ENCODE data around the gene FAM186B. TPM values are rescaled to one million over a fixed set of nuclear protein-coding genes. Genes with fewer than 3 reads are reported as not detected.

Gene FAM186B
- total RNA-seq, 1 experiment from 2014 or later: 0.42 TPM

DNA sequence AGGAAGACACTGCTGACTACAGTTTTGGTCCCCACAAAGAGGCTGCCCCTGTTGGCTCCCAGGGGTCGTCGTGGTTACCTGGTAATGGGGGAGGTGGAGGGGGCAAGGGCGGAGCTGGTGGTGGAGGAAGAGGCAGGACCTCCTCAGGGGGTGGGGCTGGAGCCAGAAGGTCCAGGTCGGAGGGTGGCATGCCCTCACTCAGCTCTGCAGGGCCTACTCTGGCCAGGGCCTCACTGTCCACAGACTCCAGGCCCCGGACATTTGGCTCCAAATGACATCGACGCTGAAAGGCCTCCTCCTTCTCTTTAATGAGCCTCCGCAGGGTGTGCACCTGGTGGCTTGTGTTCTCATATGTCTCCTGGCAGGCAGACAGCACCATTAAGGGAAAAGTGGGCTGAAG is 46.4 kb upstream of the FAM186B start:
- Histone ChIP-seq H3K36me3 (ENCODE audit: control insufficient read depth in 1 of 2, insufficient read depth in 2 of 2, low read length in 2 of 2) (no peaks in the 10 kb centered on the region), H3K4me1 (ENCODE audit: control insufficient read depth in 1 of 2, insufficient read depth in 2 of 2, low read length in 2 of 2) (peaks cover 0 to 4% of the 10 kb centered on the region in 2 experiments; a peak in 2 of 4 replicates), H3K9me2 (ENCODE audit: insufficient read depth) (no peaks in the 10 kb centered on the region), H3K27ac (ENCODE audit: low read depth, low read length) (no peak overlapping the region), H3K4me3 (replicated peaks in 1 of 2; ENCODE audit: low read depth in 1 of 2, low read length in 2 of 2) (no peak overlapping the region), H3K79me2 (ENCODE audit: insufficient read depth, low read length) (no peaks in the 10 kb centered on the region), H2AFZ (ENCODE audit: low read depth, low read length, poor library complexity, severe bottlenecking) (no peak overlapping the region), H3K9ac (ENCODE audit: low read length) (no peak overlapping the region), H3K27me3 (ENCODE audit: insufficient read depth, low read length) (no peaks in the 10 kb centered on the region), H4K20me1 (ENCODE audit: insufficient read depth) (no peaks in the 10 kb centered on the region), H3K9me3 (ENCODE audit: control insufficient read depth in 1 of 2, insufficient read depth in 1 of 2, low read depth in 1 of 2, low read length in 2 of 2) (no peaks in the 10 kb centered on the region), H3K4me2 (ENCODE audit: low read length) (no peak overlapping the region)
- ChIA-PET CTCF (no interaction called here), POLR2A (no interaction called here), RAD21 (ENCODE audit: low non-redundant PET in 1 of 2, low total read pairs in 2 of 2, uncharacterized antibody in 2 of 2, unreplicated experiment in 2 of 2) (no interaction called here)
- no TSS peak for BruUV-seq (replicated peaks)
- DNase-seq (ENCODE audit: low read depth, low spot score) (no peak), ATAC-seq (no peak)
- TF ChIP-seq SP1 (IDR thresholded peaks at IDR 0.05; ENCODE audit: low read depth): no peak
- no peak for TF ChIP-seq TCF7L2 (IDR thresholded peaks at IDR 0.05; ENCODE audit: borderline replicate concordance, extremely low read depth, insufficient read depth, insufficient read length)
- intact Hi-C loops (cut with micrococcal nuclease): no loop called here

DNA sequence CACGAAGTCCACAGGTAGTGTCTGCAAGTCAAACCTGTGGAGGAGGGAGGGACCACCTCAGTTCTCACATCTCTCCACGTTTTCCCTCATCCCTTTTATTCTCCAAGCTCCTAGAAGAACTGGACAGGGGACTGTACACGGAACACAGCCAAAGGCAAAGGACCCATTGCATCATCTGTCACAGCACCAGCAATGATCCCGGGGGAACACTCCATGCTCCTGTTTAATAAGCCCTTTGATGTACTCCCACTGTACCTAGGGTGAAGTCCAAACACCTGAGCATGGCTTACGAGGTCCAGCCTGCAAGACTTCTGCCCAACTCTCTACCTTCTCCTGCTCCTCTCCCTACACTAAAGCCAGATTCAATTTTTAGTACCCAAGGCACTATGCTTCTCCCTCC is 44.5 kb upstream of the FAM186B start:
- no peak overlapping the region for H3K9ac ChIP-seq (ENCODE audit: low read length)
- no peaks in the 10 kb centered on the region for H3K9me3 ChIP-seq (ENCODE audit: control insufficient read depth in 1 of 2, insufficient read depth in 1 of 2, low read depth in 1 of 2, low read length in 2 of 2)
- peaks cover 0 to 4% of the 10 kb centered on the region in 2 experiments; a peak in 2 of 4 replicates for H3K4me1 ChIP-seq (ENCODE audit: control insufficient read depth in 1 of 2, insufficient read depth in 2 of 2, low read length in 2 of 2)
- H3K27ac ChIP-seq (ENCODE audit: low read depth, low read length): no peak overlapping the region
- no TSS peak for BruUV-seq (replicated peaks)
- no peak overlapping the region for H3K4me3 ChIP-seq (replicated peaks in 1 of 2; ENCODE audit: low read depth in 1 of 2, low read length in 2 of 2)
- DNase-seq (ENCODE audit: low read depth, low spot score) (no peak), ATAC-seq (no peak)
- no peaks in the 10 kb centered on the region for H3K79me2 ChIP-seq (ENCODE audit: insufficient read depth, low read length)
- no peaks in the 10 kb centered on the region for H3K9me2 ChIP-seq (ENCODE audit: insufficient read depth)
- ChIA-PET RAD21 (ENCODE audit: low non-redundant PET in 1 of 2, low total read pairs in 2 of 2, uncharacterized antibody in 2 of 2, unreplicated experiment in 2 of 2) (no interaction called here), POLR2A (no interaction called here), CTCF (no interaction called here)
- no peaks in the 10 kb centered on the region for H4K20me1 ChIP-seq (ENCODE audit: insufficient read depth)
- H3K4me2 ChIP-seq (ENCODE audit: low read length): no peak overlapping the region
- no peaks in the 10 kb centered on the region for H3K36me3 ChIP-seq (ENCODE audit: control insufficient read depth in 1 of 2, insufficient read depth in 2 of 2, low read length in 2 of 2)
- no peaks in the 10 kb centered on the region for H3K27me3 ChIP-seq (ENCODE audit: insufficient read depth, low read length)
- H2AFZ ChIP-seq (ENCODE audit: low read depth, low read length, poor library complexity, severe bottlenecking): no peak overlapping the region
- TF ChIP-seq JUND (IDR thresholded peaks at IDR 0.05) (no peak), SP1 (IDR thresholded peaks at IDR 0.05; ENCODE audit: low read depth) (no peak), CBX3 (IDR thresholded peaks at IDR 0.05; ENCODE audit: low read depth) (no peak), TCF7L2 (IDR thresholded peaks at IDR 0.05; ENCODE audit: borderline replicate concordance, extremely low read depth, insufficient read depth, insufficient read length) (no peak), EZH2phosphoT487 (IDR thresholded peaks at IDR 0.05; ENCODE audit: borderline replicate concordance) (no peak), EZH2 (IDR thresholded peaks at IDR 0.05) (no peak), SRF (IDR thresholded peaks at IDR 0.05; ENCODE audit: low read depth) (no peak), FOSL1 (IDR thresholded peaks at IDR 0.05; ENCODE audit: low read depth) (no peak), ZFX (IDR thresholded peaks at IDR 0.05) (no peak), ZNF274 (IDR thresholded peaks at IDR 0.05; ENCODE audit: low read depth, low read length) (no peak), POLR2A (IDR thresholded peaks at IDR 0.05; ENCODE audit: borderline replicate concordance, extremely low read depth, insufficient read depth, insufficient read length) (no peak), SIN3A (IDR thresholded peaks at IDR 0.05; ENCODE audit: low read depth) (no peak)
- TF ChIP-seq, protein P1, sequence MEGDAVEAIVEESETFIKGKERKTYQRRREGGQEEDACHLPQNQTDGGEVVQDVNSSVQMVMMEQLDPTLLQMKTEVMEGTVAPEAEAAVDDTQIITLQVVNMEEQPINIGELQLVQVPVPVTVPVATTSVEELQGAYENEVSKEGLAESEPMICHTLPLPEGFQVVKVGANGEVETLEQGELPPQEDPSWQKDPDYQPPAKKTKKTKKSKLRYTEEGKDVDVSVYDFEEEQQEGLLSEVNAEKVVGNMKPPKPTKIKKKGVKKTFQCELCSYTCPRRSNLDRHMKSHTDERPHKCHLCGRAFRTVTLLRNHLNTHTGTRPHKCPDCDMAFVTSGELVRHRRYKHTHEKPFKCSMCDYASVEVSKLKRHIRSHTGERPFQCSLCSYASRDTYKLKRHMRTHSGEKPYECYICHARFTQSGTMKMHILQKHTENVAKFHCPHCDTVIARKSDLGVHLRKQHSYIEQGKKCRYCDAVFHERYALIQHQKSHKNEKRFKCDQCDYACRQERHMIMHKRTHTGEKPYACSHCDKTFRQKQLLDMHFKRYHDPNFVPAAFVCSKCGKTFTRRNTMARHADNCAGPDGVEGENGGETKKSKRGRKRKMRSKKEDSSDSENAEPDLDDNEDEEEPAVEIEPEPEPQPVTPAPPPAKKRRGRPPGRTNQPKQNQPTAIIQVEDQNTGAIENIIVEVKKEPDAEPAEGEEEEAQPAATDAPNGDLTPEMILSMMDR (IDR thresholded peaks at IDR 0.05 in 2 of 3, conservative IDR thresholded peaks at IDR 0.05 in 1 of 3; ENCODE audit: borderline replicate concordance in 1 of 3, insufficient read depth in 1 of 3, low read depth in 2 of 3, low read length in 2 of 3): no peak
- TF ChIP-seq, protein P2, sequence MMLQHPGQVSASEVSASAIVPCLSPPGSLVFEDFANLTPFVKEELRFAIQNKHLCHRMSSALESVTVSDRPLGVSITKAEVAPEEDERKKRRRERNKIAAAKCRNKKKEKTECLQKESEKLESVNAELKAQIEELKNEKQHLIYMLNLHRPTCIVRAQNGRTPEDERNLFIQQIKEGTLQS (IDR thresholded peaks at IDR 0.05): no peak
- TF ChIP-seq, protein P3, sequence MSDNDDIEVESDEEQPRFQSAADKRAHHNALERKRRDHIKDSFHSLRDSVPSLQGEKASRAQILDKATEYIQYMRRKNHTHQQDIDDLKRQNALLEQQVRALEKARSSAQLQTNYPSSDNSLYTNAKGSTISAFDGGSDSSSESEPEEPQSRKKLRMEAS (IDR thresholded peaks at IDR 0.05): no peak
- intact Hi-C loops (cut with micrococcal nuclease): loop anchor here (10.0 kb wide), 1 partner anchor 185 kb away; no protein-coding TSS in a partner anchor
